WERI-Rb-1 (cell line): ENCODE data around the gene DOK5.

Experiments used
- DNase-seq: peaks from one replicate; pipeline ENCODE4 v3.0.0-alpha.2; 2020
- H3K27ac ChIP-seq: fragments of 250-450 bp; sonication (Bioruptor Pico); 2 replicates; pipeline ENCODE4 v1.5.1; 2020; ENCODE audit warnings: mild to moderate bottlenecking, moderate library complexity
- H3K27me3 ChIP-seq: fragments of 250-450 bp; sonication (Bioruptor Pico); 2 replicates; pipeline ENCODE4 v1.5.1; 2021; ENCODE audit warnings: mild to moderate bottlenecking, low read depth, moderate library complexity; ENCODE audit not compliant: insufficient read depth, severe bottlenecking
- H3K36me3 ChIP-seq: fragments of 250-450 bp; sonication (Bioruptor Pico); 2 replicates; pipeline ENCODE4 v1.5.1; 2020; ENCODE audit warnings: mild to moderate bottlenecking, moderate library complexity
- H3K4me3 ChIP-seq: 2 replicates; pipeline ENCODE4 v1.5.1; 2011; ENCODE audit warnings: low read depth, mild to moderate bottlenecking, control low read depth, low read length
- H3K9me3 ChIP-seq: fragments of 250-450 bp; sonication (Bioruptor Pico); 2 replicates; pipeline ENCODE4 v1.5.1; 2021; ENCODE audit warnings: mild to moderate bottlenecking, moderate library complexity; ENCODE audit not compliant: severe bottlenecking
- TF ChIP-seq, protein P1 (sequence below): IDR thresholded peaks from 2 replicates; pipeline ENCODE4 v1.5.1; 2011; ENCODE audit warnings: low read depth, mild to moderate bottlenecking, control low read depth, inconsistent platforms, low read length

Gene DOK5

GRCh38 chr20:54515793-54516628 is 40.6 kb downstream of the DOK5 start:
- no peaks in the 10 kb centered on the region for H3K9me3 ChIP-seq
- TF ChIP-seq, protein P1, sequence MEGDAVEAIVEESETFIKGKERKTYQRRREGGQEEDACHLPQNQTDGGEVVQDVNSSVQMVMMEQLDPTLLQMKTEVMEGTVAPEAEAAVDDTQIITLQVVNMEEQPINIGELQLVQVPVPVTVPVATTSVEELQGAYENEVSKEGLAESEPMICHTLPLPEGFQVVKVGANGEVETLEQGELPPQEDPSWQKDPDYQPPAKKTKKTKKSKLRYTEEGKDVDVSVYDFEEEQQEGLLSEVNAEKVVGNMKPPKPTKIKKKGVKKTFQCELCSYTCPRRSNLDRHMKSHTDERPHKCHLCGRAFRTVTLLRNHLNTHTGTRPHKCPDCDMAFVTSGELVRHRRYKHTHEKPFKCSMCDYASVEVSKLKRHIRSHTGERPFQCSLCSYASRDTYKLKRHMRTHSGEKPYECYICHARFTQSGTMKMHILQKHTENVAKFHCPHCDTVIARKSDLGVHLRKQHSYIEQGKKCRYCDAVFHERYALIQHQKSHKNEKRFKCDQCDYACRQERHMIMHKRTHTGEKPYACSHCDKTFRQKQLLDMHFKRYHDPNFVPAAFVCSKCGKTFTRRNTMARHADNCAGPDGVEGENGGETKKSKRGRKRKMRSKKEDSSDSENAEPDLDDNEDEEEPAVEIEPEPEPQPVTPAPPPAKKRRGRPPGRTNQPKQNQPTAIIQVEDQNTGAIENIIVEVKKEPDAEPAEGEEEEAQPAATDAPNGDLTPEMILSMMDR: no peak
- no peak overlapping the region for H3K4me3 ChIP-seq
- no peak overlapping the region for H3K27ac ChIP-seq
- peaks cover 32% of the 10 kb centered on the region for H3K27me3 ChIP-seq
- DNase-seq: no peak
- no peaks in the 10 kb centered on the region for H3K36me3 ChIP-seq

- Histone ChIP-seq H3K27ac (no peak overlapping the region), H3K36me3 (no peaks in the 10 kb centered on the region), H3K9me3 (no peaks in the 10 kb centered on the region), H3K4me3 (no peak overlapping the region), H3K27me3 (peaks cover 32% of the 10 kb centered on the region)
- TF ChIP-seq, protein P1: no peak
- no peak for DNase-seq
Measured at GRCh38 chr20:54517241-54517975, 42.0 kb downstream of the DOK5 start.

DNA sequence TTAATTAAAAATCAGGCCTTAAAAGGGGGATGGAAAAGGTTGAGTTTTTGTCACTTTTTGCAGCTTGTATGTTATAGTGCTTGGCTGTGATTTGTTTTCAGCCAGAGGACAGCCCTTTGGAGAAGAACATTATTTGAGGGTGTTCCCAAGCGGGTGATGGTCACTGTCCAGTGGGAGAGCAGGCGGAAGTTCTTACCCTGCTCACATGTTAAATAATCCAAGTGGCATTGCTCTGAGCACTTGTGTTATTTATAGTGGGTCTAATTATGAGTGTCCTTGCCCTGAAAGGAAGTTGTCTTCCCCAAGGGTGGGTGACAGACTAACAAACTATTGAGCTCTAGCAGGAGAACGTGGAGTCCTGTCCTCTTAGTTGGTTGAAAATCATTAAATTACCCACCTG is 49.5 kb downstream of the DOK5 start:
- no peak for DNase-seq
- Histone ChIP-seq H3K27ac (no peak overlapping the region), H3K36me3 (no peaks in the 10 kb centered on the region), H3K9me3 (no peaks in the 10 kb centered on the region), H3K27me3 (peaks cover 51% of the 10 kb centered on the region), H3K4me3 (no peak overlapping the region)
- TF ChIP-seq, protein P1: no peak

DNA sequence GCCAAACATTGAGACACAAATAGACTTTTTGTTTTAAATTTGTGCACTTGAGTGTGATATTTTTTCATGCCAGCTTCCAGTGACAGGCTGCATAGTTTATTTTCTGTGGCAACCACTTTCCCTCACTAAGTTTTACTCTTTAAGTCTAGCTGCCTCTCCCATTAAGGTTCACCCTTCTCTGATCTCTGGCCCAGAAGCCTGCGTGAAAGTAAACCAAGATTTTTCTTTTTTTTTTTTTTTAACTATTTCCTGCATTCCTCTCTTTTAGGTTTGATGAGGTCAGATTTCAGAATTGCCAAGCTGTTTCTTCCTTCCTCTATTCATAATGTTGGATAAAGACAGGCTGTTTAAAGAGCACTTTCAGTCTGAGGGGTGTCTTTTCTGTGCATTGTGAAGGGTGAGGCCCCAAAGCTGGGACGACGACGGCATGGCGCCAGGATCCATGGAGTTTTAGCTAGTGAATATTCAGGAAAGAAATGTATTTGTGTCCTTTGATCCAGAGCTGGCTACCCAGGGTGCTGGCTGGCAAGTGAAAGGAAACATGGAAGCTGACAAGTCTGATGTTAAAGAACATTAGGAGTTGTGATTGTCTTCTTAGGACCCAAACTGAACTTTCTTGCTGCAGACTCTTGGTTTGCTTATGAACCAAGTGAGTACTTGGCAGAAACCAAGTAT is 50.7 kb downstream of the DOK5 start:
- Histone ChIP-seq H3K9me3 (no peaks in the 10 kb centered on the region), H3K27ac (no peak overlapping the region), H3K36me3 (no peaks in the 10 kb centered on the region), H3K27me3 (peaks cover 60% of the 10 kb centered on the region), H3K4me3 (no peak overlapping the region)
- TF ChIP-seq, protein P1: no peak
- no peak for DNase-seq

GRCh38 chr20:54526801-54527200 is 51.4 kb downstream of the DOK5 start:
- Histone ChIP-seq H3K9me3 (no peaks in the 10 kb centered on the region), H3K27me3 (peaks cover 56% of the 10 kb centered on the region), H3K27ac (no peak overlapping the region), H3K4me3 (no peak overlapping the region), H3K36me3 (no peaks in the 10 kb centered on the region)
- DNase-seq: no peak
- TF ChIP-seq, protein P1: no peak
